ENCODE data around the gene PIK3R1. TPM values are rescaled to one million over a fixed set of nuclear protein-coding genes. Genes with fewer than 3 reads are reported as not detected.

PIK3R1 gene
- total and polyA plus RNA-seq, 10 of the 15 experiments (the other 5 are each of a cell fraction or from before 2014, with no cell fraction given): 7.8 to 38.4 (median 15.7) TPM

GRCh38 chr5:68298479-68298878 lies 82.9 kb downstream of the PIK3R1 start (continued):
- no peak for TF ChIP-seq JUND (IDR thresholded peaks at IDR 0.05; ENCODE audit: low read depth, low read length)
- no peak for TF ChIP-seq FOS (IDR thresholded peaks at IDR 0.05; ENCODE audit: borderline replicate concordance, extremely low read depth, insufficient read length)

GRCh38 chr5:68299105-68299504 lies 83.5 kb downstream of the PIK3R1 start:
- Histone ChIP-seq H3K4me3 (no peak overlapping the region), H3K4me1 (ENCODE audit: control insufficient read depth, insufficient read depth, low read length) (peaks cover 13% of the 10 kb centered on the region; the same call in 1 of the 2 replicates), H2AFZ (ENCODE audit: control insufficient read depth, low read depth, low read length) (no peak overlapping the region), H3K9me3 (replicated peaks; ENCODE audit: control insufficient read depth, insufficient read depth, low read length) (no peaks in the 10 kb centered on the region), H3K27ac (ENCODE audit: control insufficient read depth, insufficient read depth) (no peak overlapping the region), H3K79me2 (ENCODE audit: control insufficient read depth, insufficient read depth, low read length) (no peaks in the 10 kb centered on the region), H3K4me2 (ENCODE audit: control insufficient read depth, insufficient read depth) (no peak overlapping the region), H4K20me1 (ENCODE audit: control insufficient read depth, insufficient read depth) (no peaks in the 10 kb centered on the region), H3K27me3 (replicated peaks in 1 of 2; ENCODE audit: control insufficient read depth in 2 of 2, insufficient read depth in 2 of 2, low read length in 1 of 2) (no peaks in the 10 kb centered on the region), H3K9ac (ENCODE audit: control insufficient read depth, insufficient read depth, low read length) (no peak overlapping the region), H3K36me3 (ENCODE audit: control insufficient read depth in 2 of 2, insufficient read depth in 2 of 2, low read length in 1 of 2) (peaks cover 17 to 18% of the 10 kb centered on the region in 2 experiments)
- FAIRE-seq (no peak), DNase-seq (ENCODE audit: low read depth, low spot score) (no peak), ATAC-seq (no peak)
- RAD21 ChIA-PET (ENCODE audit: unreplicated experiment): interaction anchor here (1.1 to 1.7 kb wide), 4 partner anchors 11 to 135 kb away, joined by 3 to 7 read pairs (median 5); no protein-coding TSS in a partner anchor
- CTCF ChIA-PET: interaction anchor here (0.8 to 1.8 kb wide), 2 partner anchors 11 to 13 kb away, joined by 3 to 4 read pairs; no protein-coding TSS in a partner anchor
- in situ Hi-C loops (cut with MboI): no loop called here
- intact Hi-C loops (cut with micrococcal nuclease; ENCODE audit: unreplicated experiment): no loop called here
- 71% methylated on average over 4 of the region's 4 CpGs for WGBS (ENCODE audit: insufficient coverage, insufficient replicate concordance, low lambda C conversion rate, missing lambda C conversion rate)
- no TSS peak for BruUV-seq (replicated peaks)
- POLR2A ChIA-PET: interaction anchor here (1.6 kb wide), 1 partner anchor 11 kb away, joined by 5 read pairs; no protein-coding TSS in a partner anchor
- SMC1A ChIA-PET (ENCODE audit: uncharacterized antibody, unreplicated experiment): interaction anchor here (1.1 to 10.5 kb wide), 6 partner anchors 8 to 160 kb away, joined by 3 to 63 read pairs (median 3); no protein-coding TSS in a partner anchor
- TF ChIP-seq CEBPZ (IDR thresholded peaks at IDR 0.05; ENCODE audit: low read depth, low read length) (no peak), E4F1 (IDR thresholded peaks at IDR 0.05; ENCODE audit: borderline replicate concordance, partially characterized antibody) (no peak), ZNF24 (IDR thresholded peaks at IDR 0.05) (no peak), NR2C1 (IDR thresholded peaks at IDR 0.05) (no peak), BMI1 (IDR thresholded peaks at IDR 0.05; ENCODE audit: borderline replicate concordance) (no peak), ZBTB33 (IDR thresholded peaks at IDR 0.05) (no peak), ESRRA (IDR thresholded peaks at IDR 0.05; ENCODE audit: low read length) (no peak), REST (IDR thresholded peaks at IDR 0.05; ENCODE audit: low read depth, low read length) (no peak)

Data from GM12878 (cell line).